ENCODE measurements around the gene INTS4.
"Not testable (repeated sequence)": the region's sequence is repeated elsewhere in the genome, so short reads cannot be mapped to it uniquely, and the experiment has no call there.

Gene INTS4

GRCh38 chr11:77909277-77909676 lies 85.2 kb downstream of the INTS4 start:
- ATAC-seq (ENCODE audit: insufficient read depth, low read depth) (no peak), DNase-seq (no peak)
- no peak overlapping the region for H2AFZ ChIP-seq (ENCODE audit: low read depth, low read length)
- no peak overlapping the region for H3K4me3 ChIP-seq (ENCODE audit: low read depth in 1 of 2, low read length in 2 of 2)
- H3K27ac ChIP-seq (ENCODE audit: low read length): no peak overlapping the region
- no peaks in the 10 kb centered on the region for H3K4me1 ChIP-seq (ENCODE audit: insufficient read depth, low read length)
- no peaks in the 10 kb centered on the region for H3K9me3 ChIP-seq (ENCODE audit: insufficient read depth, low read length, severe bottlenecking)
- H3K79me2 ChIP-seq (ENCODE audit: insufficient read depth, low read length): no peaks in the 10 kb centered on the region
- H3K36me3 ChIP-seq (ENCODE audit: insufficient read depth, low read length): peaks cover 22% of the 10 kb centered on the region
- no peaks in the 10 kb centered on the region for H3K27me3 ChIP-seq (ENCODE audit: insufficient read depth, low read length, poor library complexity)
- no peaks in the 10 kb centered on the region for H4K20me1 ChIP-seq (ENCODE audit: insufficient read depth, low read length)
- no peak overlapping the region for H3K9ac ChIP-seq (ENCODE audit: low read depth, low read length)
- H3K4me2 ChIP-seq (ENCODE audit: insufficient read depth, low read length): no peak overlapping the region
- TF ChIP-seq EZH2 (IDR thresholded peaks at IDR 0.05; ENCODE audit: borderline replicate concordance, low read depth, low read length, severe bottlenecking): no peak
- TF ChIP-seq, protein P1, sequence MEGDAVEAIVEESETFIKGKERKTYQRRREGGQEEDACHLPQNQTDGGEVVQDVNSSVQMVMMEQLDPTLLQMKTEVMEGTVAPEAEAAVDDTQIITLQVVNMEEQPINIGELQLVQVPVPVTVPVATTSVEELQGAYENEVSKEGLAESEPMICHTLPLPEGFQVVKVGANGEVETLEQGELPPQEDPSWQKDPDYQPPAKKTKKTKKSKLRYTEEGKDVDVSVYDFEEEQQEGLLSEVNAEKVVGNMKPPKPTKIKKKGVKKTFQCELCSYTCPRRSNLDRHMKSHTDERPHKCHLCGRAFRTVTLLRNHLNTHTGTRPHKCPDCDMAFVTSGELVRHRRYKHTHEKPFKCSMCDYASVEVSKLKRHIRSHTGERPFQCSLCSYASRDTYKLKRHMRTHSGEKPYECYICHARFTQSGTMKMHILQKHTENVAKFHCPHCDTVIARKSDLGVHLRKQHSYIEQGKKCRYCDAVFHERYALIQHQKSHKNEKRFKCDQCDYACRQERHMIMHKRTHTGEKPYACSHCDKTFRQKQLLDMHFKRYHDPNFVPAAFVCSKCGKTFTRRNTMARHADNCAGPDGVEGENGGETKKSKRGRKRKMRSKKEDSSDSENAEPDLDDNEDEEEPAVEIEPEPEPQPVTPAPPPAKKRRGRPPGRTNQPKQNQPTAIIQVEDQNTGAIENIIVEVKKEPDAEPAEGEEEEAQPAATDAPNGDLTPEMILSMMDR (IDR thresholded peaks at IDR 0.05; ENCODE audit: borderline replicate concordance, extremely low read depth, low read length, poor library complexity, severe bottlenecking): no peak

DNA sequence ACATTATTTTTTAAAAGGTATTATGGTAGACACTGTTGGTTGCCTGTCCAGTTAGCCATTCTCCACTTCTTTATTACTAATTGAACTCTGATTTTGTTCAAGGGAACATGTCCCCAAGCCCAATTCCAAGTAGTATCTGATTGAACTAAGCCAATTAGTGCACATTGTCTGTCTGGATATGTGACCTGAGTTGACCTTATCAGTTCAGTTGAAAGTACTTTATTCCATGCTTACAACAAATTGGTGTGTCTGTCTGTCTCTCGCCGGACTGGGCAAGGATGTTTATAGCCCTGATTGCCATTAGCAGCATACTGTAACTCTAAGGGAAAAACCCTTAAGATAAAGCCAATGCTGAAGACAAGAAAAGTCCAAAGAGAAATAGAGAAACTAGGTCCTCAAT lies 85.6 kb downstream of the INTS4 start:
- H3K9ac ChIP-seq (ENCODE audit: low read depth, low read length): no peak overlapping the region
- no peaks in the 10 kb centered on the region for H3K4me1 ChIP-seq (ENCODE audit: insufficient read depth, low read length)
- no peak overlapping the region for H3K4me2 ChIP-seq (ENCODE audit: insufficient read depth, low read length)
- no peaks in the 10 kb centered on the region for H3K27me3 ChIP-seq (ENCODE audit: insufficient read depth, low read length, poor library complexity)
- H3K9me3 ChIP-seq (ENCODE audit: insufficient read depth, low read length, severe bottlenecking): no peaks in the 10 kb centered on the region
- no peak overlapping the region for H3K4me3 ChIP-seq (ENCODE audit: low read depth in 1 of 2, low read length in 2 of 2)
- no peak for TF ChIP-seq EZH2 (IDR thresholded peaks at IDR 0.05; ENCODE audit: borderline replicate concordance, low read depth, low read length, severe bottlenecking)
- TF ChIP-seq, protein P1 (IDR thresholded peaks at IDR 0.05; ENCODE audit: borderline replicate concordance, extremely low read depth, low read length, poor library complexity, severe bottlenecking): no peak
- H2AFZ ChIP-seq (ENCODE audit: low read depth, low read length): no peak overlapping the region
- no peak for DNase-seq
- H3K27ac ChIP-seq (ENCODE audit: low read length): no peak overlapping the region
- H4K20me1 ChIP-seq (ENCODE audit: insufficient read depth, low read length): no peaks in the 10 kb centered on the region
- H3K79me2 ChIP-seq (ENCODE audit: insufficient read depth, low read length): no peaks in the 10 kb centered on the region
- H3K36me3 ChIP-seq (ENCODE audit: insufficient read depth, low read length): peaks cover 22% of the 10 kb centered on the region
- ATAC-seq (ENCODE audit: insufficient read depth, low read depth): no peak

DNA sequence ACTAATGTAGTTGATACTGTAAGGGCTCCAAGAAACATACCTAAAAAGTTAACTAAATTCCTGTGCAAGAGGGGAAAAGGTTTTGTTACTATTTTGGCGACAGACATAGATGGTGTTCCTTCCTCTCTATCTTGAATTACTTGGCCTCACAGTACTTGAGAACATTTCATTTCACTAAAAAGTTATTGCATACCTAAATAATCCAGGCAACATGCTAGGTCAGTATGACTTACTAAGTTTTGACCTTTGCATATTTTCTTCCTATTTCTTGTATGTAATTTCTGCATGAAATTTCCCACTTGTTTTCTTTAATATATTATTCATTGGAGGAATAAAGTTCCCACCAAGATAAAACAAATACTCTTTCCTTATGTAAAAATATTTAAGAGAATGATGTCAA lies 99.5 kb downstream of the INTS4 start:
- H3K4me2 ChIP-seq (ENCODE audit: insufficient read depth, low read length); H3K79me2 ChIP-seq (ENCODE audit: insufficient read depth, low read length); ATAC-seq (ENCODE audit: insufficient read depth, low read depth); H3K27me3 ChIP-seq (ENCODE audit: insufficient read depth, low read length, poor library complexity); H3K27ac ChIP-seq (ENCODE audit: low read length); H3K9me3 ChIP-seq (ENCODE audit: insufficient read depth, low read length, severe bottlenecking); DNase-seq; H3K4me3 ChIP-seq (ENCODE audit: low read depth in 1 of 2, low read length in 2 of 2); H3K4me1 ChIP-seq (ENCODE audit: insufficient read depth, low read length); H2AFZ ChIP-seq (ENCODE audit: low read depth, low read length); H3K9ac ChIP-seq (ENCODE audit: low read depth, low read length); H4K20me1 ChIP-seq (ENCODE audit: insufficient read depth, low read length): not testable (repeated sequence)
- H3K36me3 ChIP-seq (ENCODE audit: insufficient read depth, low read length): peaks cover 23% of the 10 kb centered on the region

DNA sequence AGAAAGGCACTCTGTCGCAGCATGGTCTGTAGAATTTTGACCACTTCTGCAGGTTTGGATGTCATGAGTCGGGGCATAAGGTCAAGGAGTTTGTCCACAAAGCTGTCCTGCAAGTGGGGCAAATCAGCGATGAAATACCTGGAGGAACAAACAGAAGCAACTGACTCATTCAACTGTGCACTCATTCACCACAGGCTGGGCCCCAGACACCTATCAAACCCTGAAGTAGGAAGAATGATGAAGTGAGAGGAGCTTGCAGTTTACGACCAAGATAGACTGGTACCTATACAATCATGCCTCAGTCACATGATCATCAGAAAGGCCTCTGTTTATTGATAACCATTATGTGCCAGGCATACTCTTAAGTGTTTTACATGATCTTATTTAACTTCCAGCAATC lies 102.8 kb downstream of the INTS4 start:
- H3K27ac ChIP-seq (ENCODE audit: low read length); ATAC-seq (ENCODE audit: insufficient read depth, low read depth); H4K20me1 ChIP-seq (ENCODE audit: insufficient read depth, low read length); DNase-seq; H3K27me3 ChIP-seq (ENCODE audit: insufficient read depth, low read length, poor library complexity); H3K4me1 ChIP-seq (ENCODE audit: insufficient read depth, low read length); H3K9me3 ChIP-seq (ENCODE audit: insufficient read depth, low read length, severe bottlenecking); H3K4me2 ChIP-seq (ENCODE audit: insufficient read depth, low read length); H3K79me2 ChIP-seq (ENCODE audit: insufficient read depth, low read length); H3K9ac ChIP-seq (ENCODE audit: low read depth, low read length); H3K4me3 ChIP-seq (ENCODE audit: low read depth in 1 of 2, low read length in 2 of 2); H2AFZ ChIP-seq (ENCODE audit: low read depth, low read length): not testable (repeated sequence)
- H3K36me3 ChIP-seq (ENCODE audit: insufficient read depth, low read length): peaks cover 29% of the 10 kb centered on the region

- DNase-seq; H3K4me1 ChIP-seq (ENCODE audit: insufficient read depth, low read length); H3K79me2 ChIP-seq (ENCODE audit: insufficient read depth, low read length); H3K9me3 ChIP-seq (ENCODE audit: insufficient read depth, low read length, severe bottlenecking); H3K4me2 ChIP-seq (ENCODE audit: insufficient read depth, low read length); H3K9ac ChIP-seq (ENCODE audit: low read depth, low read length); H3K4me3 ChIP-seq (ENCODE audit: low read depth in 1 of 2, low read length in 2 of 2); H3K27ac ChIP-seq (ENCODE audit: low read length); H4K20me1 ChIP-seq (ENCODE audit: insufficient read depth, low read length); H3K27me3 ChIP-seq (ENCODE audit: insufficient read depth, low read length, poor library complexity); ATAC-seq (ENCODE audit: insufficient read depth, low read depth); H2AFZ ChIP-seq (ENCODE audit: low read depth, low read length): not testable (repeated sequence)
- peaks cover 30% of the 10 kb centered on the region for H3K36me3 ChIP-seq (ENCODE audit: insufficient read depth, low read length)
Observed at GRCh38 chr11:77891256-77891655, 103.2 kb downstream of the INTS4 start.

DNA sequence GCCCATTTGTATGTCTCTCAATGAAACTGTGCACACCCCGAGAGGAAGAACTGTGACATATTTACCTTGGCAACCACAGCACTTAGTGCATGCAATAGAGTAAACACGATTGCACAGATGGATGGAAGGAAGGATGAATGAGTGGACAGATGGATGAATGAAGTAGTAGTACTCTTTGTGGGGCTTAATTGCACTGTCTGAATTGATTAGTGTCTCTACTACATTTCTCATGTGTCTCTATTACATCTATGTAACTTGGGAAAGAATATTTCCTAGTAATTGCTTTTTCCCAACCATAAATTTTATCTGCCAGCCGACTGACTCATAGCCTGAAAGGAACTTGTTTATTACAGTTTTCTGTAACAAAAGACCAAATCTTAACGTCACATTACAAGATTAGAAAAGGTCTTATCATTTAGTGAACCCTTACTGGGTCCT lies 103.8 kb downstream of the INTS4 start:
- not testable (repeated sequence) for DNase-seq; H3K27me3 ChIP-seq (ENCODE audit: insufficient read depth, low read length, poor library complexity); H3K4me3 ChIP-seq (ENCODE audit: low read depth in 1 of 2, low read length in 2 of 2); H3K9me3 ChIP-seq (ENCODE audit: insufficient read depth, low read length, severe bottlenecking); H3K79me2 ChIP-seq (ENCODE audit: insufficient read depth, low read length); H3K4me1 ChIP-seq (ENCODE audit: insufficient read depth, low read length); ATAC-seq (ENCODE audit: insufficient read depth, low read depth); H4K20me1 ChIP-seq (ENCODE audit: insufficient read depth, low read length); H3K27ac ChIP-seq (ENCODE audit: low read length); H3K4me2 ChIP-seq (ENCODE audit: insufficient read depth, low read length); H2AFZ ChIP-seq (ENCODE audit: low read depth, low read length); H3K9ac ChIP-seq (ENCODE audit: low read depth, low read length)
- peaks cover 34% of the 10 kb centered on the region for H3K36me3 ChIP-seq (ENCODE audit: insufficient read depth, low read length)

GRCh38 chr11:77890100-77890614 lies 104.3 kb downstream of the INTS4 start:
- not testable (repeated sequence) for DNase-seq; ATAC-seq (ENCODE audit: insufficient read depth, low read depth); H3K4me1 ChIP-seq (ENCODE audit: insufficient read depth, low read length); H4K20me1 ChIP-seq (ENCODE audit: insufficient read depth, low read length); H3K4me3 ChIP-seq (ENCODE audit: low read depth in 1 of 2, low read length in 2 of 2); H3K4me2 ChIP-seq (ENCODE audit: insufficient read depth, low read length); H3K9me3 ChIP-seq (ENCODE audit: insufficient read depth, low read length, severe bottlenecking); H3K9ac ChIP-seq (ENCODE audit: low read depth, low read length); H2AFZ ChIP-seq (ENCODE audit: low read depth, low read length); H3K27me3 ChIP-seq (ENCODE audit: insufficient read depth, low read length, poor library complexity); H3K79me2 ChIP-seq (ENCODE audit: insufficient read depth, low read length); H3K27ac ChIP-seq (ENCODE audit: low read length)
- peaks cover 34% of the 10 kb centered on the region for H3K36me3 ChIP-seq (ENCODE audit: insufficient read depth, low read length)

Measured in DND-41 (cell line).